ENCODE results near the gene IAH1.

Gene IAH1

GRCh38 chr2:9527995-9528787 is 53.8 kb downstream of the IAH1 start:
- in situ Hi-C loops (cut with MboI; ENCODE audit: low sequenced_read_pairs): no loop called here

GRCh38 chr2:9532421-9532820 is 58.1 kb downstream of the IAH1 start:
- in situ Hi-C loops (cut with MboI; ENCODE audit: low sequenced_read_pairs): no loop called here

GRCh38 chr2:9533663-9534062 is 59.3 kb downstream of the IAH1 start:
- in situ Hi-C loops (cut with MboI; ENCODE audit: low sequenced_read_pairs): no loop called here

GRCh38 chr2:9535177-9535576 is 60.8 kb downstream of the IAH1 start:
- in situ Hi-C loops (cut with MboI; ENCODE audit: low sequenced_read_pairs): no loop called here

GRCh38 chr2:9536504-9536903 is 62.2 kb downstream of the IAH1 start:
- in situ Hi-C loops (cut with MboI; ENCODE audit: low sequenced_read_pairs): no loop called here

GRCh38 chr2:9538000-9538507 is 63.7 kb downstream of the IAH1 start:
- in situ Hi-C loops (cut with MboI; ENCODE audit: low sequenced_read_pairs): no loop called here
